KMS-11 (cell line): Measurements from ENCODE around the gene GAB2.

Experiments
- H2AFZ ChIP-seq: fragments of 200-600 bp; sonication (generic); 2 replicates; pipeline ENCODE4 v1.6.1; 2016; ENCODE audit warnings: antibody characterized with exemption, mixed run types, low read depth
- H3K27ac ChIP-seq: fragments of 200-600 bp; sonication (generic); 2 replicates; pipeline ENCODE4 v1.6.1; 2016; ENCODE audit warnings: mild to moderate bottlenecking, mixed run types
- H3K27me3 ChIP-seq: fragments of 200-600 bp; sonication (generic); 2 replicates; pipeline ENCODE4 v1.6.1; 2017; ENCODE audit warnings: mild to moderate bottlenecking, low read depth, mixed run types, moderate library complexity; ENCODE audit not compliant: insufficient read depth
- H3K36me3 ChIP-seq: fragments of 200-600 bp; sonication (generic); 2 replicates; pipeline ENCODE4 v1.6.1; 2017; ENCODE audit warnings: mild to moderate bottlenecking, mixed run types; ENCODE audit not compliant: insufficient read depth
- H3K4me1 ChIP-seq: fragments of 200-600 bp; sonication (generic); 2 replicates; pipeline ENCODE4 v1.6.1; 2016; ENCODE audit warnings: mild to moderate bottlenecking, low read depth, mixed run types; ENCODE audit not compliant: poor library complexity, severe bottlenecking
- H3K4me2 ChIP-seq: fragments of 200-600 bp; sonication (generic); 2 replicates; pipeline ENCODE4 v1.7.0; 2016; ENCODE audit warnings: mild to moderate bottlenecking, mixed run types
- H3K4me3 ChIP-seq: fragments of 200-600 bp; sonication (generic); IDR thresholded peaks from 2 replicates; pipeline ENCODE4 v1.6.1; 2017; ENCODE audit warnings: low read depth, low read length, mixed read lengths; ENCODE audit not compliant: insufficient read depth
- H3K79me2 ChIP-seq: fragments of 200-600 bp; sonication (generic); 2 replicates; pipeline ENCODE4 v1.6.1; 2016; ENCODE audit warnings: low read depth, mixed run types; ENCODE audit not compliant: insufficient read depth
- H3K9ac ChIP-seq: fragments of 200-600 bp; sonication (generic); 2 replicates; pipeline ENCODE4 v1.6.1; 2016; ENCODE audit warnings: mild to moderate bottlenecking, mixed run types
- H4K20me1 ChIP-seq: fragments of 200-600 bp; sonication (generic); 2 replicates; pipeline ENCODE4 v1.6.1; 2016; ENCODE audit warnings: mild to moderate bottlenecking, mixed run types; ENCODE audit not compliant: insufficient read depth
- TF ChIP-seq, protein P1 (sequence below): fragments of 200-600 bp; sonication (generic); conservative IDR thresholded peaks from 2 replicates; pipeline ENCODE4 v1.6.1; 2017; ENCODE audit warnings: low read depth, mild to moderate bottlenecking, antibody characterized with exemption, low read length, moderate library complexity, mixed read lengths

The GAB2 gene

GRCh38 chr11:78314762-78315161 is 102.9 kb downstream of the GAB2 start:
- H3K79me2 ChIP-seq, result no peaks in the 10 kb centered on the region
- peaks cover 29% of the 10 kb centered on the region for H3K4me1 ChIP-seq
- H3K27ac ChIP-seq, result no peak overlapping the region
- no peaks in the 10 kb centered on the region for H3K27me3 ChIP-seq
- no peaks in the 10 kb centered on the region for H3K36me3 ChIP-seq
- no peak overlapping the region for H3K4me3 ChIP-seq
- no peak overlapping the region for H3K4me2 ChIP-seq
- H2AFZ ChIP-seq, result no peak overlapping the region
- no peak overlapping the region for H3K9ac ChIP-seq
- no peaks in the 10 kb centered on the region for H4K20me1 ChIP-seq
- TF ChIP-seq, protein P1, sequence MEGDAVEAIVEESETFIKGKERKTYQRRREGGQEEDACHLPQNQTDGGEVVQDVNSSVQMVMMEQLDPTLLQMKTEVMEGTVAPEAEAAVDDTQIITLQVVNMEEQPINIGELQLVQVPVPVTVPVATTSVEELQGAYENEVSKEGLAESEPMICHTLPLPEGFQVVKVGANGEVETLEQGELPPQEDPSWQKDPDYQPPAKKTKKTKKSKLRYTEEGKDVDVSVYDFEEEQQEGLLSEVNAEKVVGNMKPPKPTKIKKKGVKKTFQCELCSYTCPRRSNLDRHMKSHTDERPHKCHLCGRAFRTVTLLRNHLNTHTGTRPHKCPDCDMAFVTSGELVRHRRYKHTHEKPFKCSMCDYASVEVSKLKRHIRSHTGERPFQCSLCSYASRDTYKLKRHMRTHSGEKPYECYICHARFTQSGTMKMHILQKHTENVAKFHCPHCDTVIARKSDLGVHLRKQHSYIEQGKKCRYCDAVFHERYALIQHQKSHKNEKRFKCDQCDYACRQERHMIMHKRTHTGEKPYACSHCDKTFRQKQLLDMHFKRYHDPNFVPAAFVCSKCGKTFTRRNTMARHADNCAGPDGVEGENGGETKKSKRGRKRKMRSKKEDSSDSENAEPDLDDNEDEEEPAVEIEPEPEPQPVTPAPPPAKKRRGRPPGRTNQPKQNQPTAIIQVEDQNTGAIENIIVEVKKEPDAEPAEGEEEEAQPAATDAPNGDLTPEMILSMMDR, result no peak

DNA sequence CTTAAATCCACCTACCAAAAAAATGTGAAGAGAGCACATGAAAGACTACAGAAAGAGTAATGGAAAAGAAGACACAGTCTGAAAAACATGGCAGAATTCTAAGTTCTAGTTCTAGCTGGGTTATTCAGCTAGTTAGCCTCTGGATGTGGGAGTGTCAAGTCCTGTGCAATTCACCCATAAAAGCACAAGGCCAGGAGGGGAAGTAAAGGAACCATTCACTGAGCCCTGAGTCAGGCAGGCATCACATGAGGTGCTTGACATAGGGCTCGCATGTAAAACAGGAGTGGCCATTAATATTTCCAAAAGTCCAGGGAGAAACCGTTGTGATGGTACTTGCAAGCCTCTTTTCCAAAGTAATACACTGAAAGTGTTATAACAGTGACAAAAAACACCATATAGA is 103.7 kb downstream of the GAB2 start:
- H3K9ac ChIP-seq, result no peak overlapping the region
- no peak overlapping the region for H3K4me3 ChIP-seq
- no peak overlapping the region for H3K4me2 ChIP-seq
- no peaks in the 10 kb centered on the region for H4K20me1 ChIP-seq
- no peak overlapping the region for H2AFZ ChIP-seq
- H3K36me3 ChIP-seq, result no peaks in the 10 kb centered on the region
- TF ChIP-seq, protein P1, result no peak
- peaks cover 37% of the 10 kb centered on the region for H3K4me1 ChIP-seq
- H3K27me3 ChIP-seq, result no peaks in the 10 kb centered on the region
- no peak overlapping the region for H3K27ac ChIP-seq
- no peaks in the 10 kb centered on the region for H3K79me2 ChIP-seq

GRCh38 chr11:78313181-78313795 is 104.3 kb downstream of the GAB2 start:
- H3K9ac ChIP-seq, result no peak overlapping the region
- peaks cover 38% of the 10 kb centered on the region for H3K4me1 ChIP-seq

DNA sequence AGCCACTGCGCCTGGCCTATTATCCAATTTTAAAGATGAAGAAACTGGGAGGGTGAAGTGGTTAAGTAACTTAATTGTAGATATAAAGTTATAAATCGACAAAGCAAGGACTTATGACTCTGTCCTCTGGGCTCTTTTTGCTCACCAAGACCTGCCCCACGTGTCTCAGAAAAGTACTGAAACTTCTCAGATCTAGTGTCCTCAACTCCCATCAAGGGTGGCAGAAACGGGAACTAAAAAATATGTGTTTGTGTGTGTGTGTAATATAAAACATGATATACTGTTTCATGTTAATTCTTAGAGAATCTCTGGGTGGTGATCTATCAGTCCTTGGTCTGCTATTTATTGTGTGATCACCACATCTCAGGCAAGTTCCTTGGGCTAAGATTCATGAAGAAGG is 104.9 kb downstream of the GAB2 start:
- no peak overlapping the region for H2AFZ ChIP-seq
- no peak overlapping the region; the same call in 1 of the 2 replicates for H3K4me2 ChIP-seq
- no peaks in the 10 kb centered on the region for H4K20me1 ChIP-seq
- no peaks in the 10 kb centered on the region for H3K27me3 ChIP-seq
- no peaks in the 10 kb centered on the region for H3K36me3 ChIP-seq
- no peak overlapping the region for H3K9ac ChIP-seq
- H3K27ac ChIP-seq, result no peak overlapping the region
- no peaks in the 10 kb centered on the region for H3K79me2 ChIP-seq
- TF ChIP-seq, protein P1, result no peak
- H3K4me3 ChIP-seq, result no peak overlapping the region
- H3K4me1 ChIP-seq, result peaks cover 38% of the 10 kb centered on the region

More at GRCh38 chr11:78313181-78313795, 104.3 kb downstream of the GAB2 start:
- Histone ChIP-seq H3K4me3 (no peak overlapping the region), H4K20me1 (no peaks in the 10 kb centered on the region), H3K27me3 (no peaks in the 10 kb centered on the region), H3K27ac (no peak overlapping the region), H3K36me3 (no peaks in the 10 kb centered on the region), H3K4me2 (no peak overlapping the region), H2AFZ (no peak overlapping the region), H3K79me2 (no peaks in the 10 kb centered on the region)
- TF ChIP-seq, protein P1, result no peak
